Parathyroid adenoma (tissue), 2 donors: ENCODE data around the gene RPL36AL.
"Not testable (repeated sequence)": the region's sequence is repeated elsewhere in the genome, so short reads cannot be mapped to it uniquely, and the experiment has no call there.

Source experiments
- H2AFZ ChIP-seq: fragments of 300-600 bp; sonication (generic); one replicate; pipeline ENCODE4 v1.7.0; 2017; ENCODE audit warnings: antibody characterized with exemption, mild to moderate bottlenecking
- H3K27ac ChIP-seq: fragments of 300-600 bp; sonication (generic); one replicate; pipeline ENCODE4 v1.7.0; 2017
- H3K27me3 ChIP-seq: fragments of 300-600 bp; sonication (generic); one replicate; pipeline ENCODE4 v1.7.0; 2017; ENCODE audit warnings: low read length; ENCODE audit not compliant: control insufficient read depth, insufficient read depth
- H3K36me3 ChIP-seq: fragments of 300-600 bp; sonication (generic); one replicate; pipeline ENCODE4 v1.7.0; 2017; ENCODE audit warnings: low read length; ENCODE audit not compliant: control insufficient read depth, insufficient read depth
- H3K4me1 ChIP-seq: fragments of 300-600 bp; sonication (generic); one replicate; pipeline ENCODE4 v1.7.0; 2017; ENCODE audit warnings: control low read depth
- H3K4me2 ChIP-seq: fragments of 300-600 bp; sonication (generic); one replicate; pipeline ENCODE4 v1.7.0; 2017; ENCODE audit warnings: low read length
- H3K4me3 ChIP-seq: fragments of 300-600 bp; sonication (generic); one replicate; pipeline ENCODE4 v1.7.0; 2017; ENCODE audit warnings: low read depth, low read length
- H3K79me2 ChIP-seq: fragments of 300-600 bp; sonication (generic); one replicate; pipeline ENCODE4 v1.7.0; 2017; ENCODE audit warnings: control low read depth
- H3K9ac ChIP-seq: fragments of 300-600 bp; sonication (generic); one replicate; pipeline ENCODE4 v1.7.0; 2017; ENCODE audit warnings: mild to moderate bottlenecking
- H3K9me3 ChIP-seq: fragments of 300-600 bp; sonication (generic); one replicate; pipeline ENCODE4 v1.7.0; 2017; ENCODE audit warnings: low read length; ENCODE audit not compliant: control insufficient read depth
- CTCF ChIP-seq: fragments of 300-600 bp; sonication (generic); IDR thresholded peaks from one replicate; pipeline ENCODE4 v1.7.0; 2017; ENCODE audit warnings: antibody characterized with exemption, mild to moderate bottlenecking
- donor health status: primary hyperparathyroidism.

The RPL36AL gene

GRCh38 chr14:49593016-49593415 lies 27.4 kb downstream of the RPL36AL start:
- H3K9me3 ChIP-seq = no peaks in the 10 kb centered on the region
- H2AFZ ChIP-seq = no peak overlapping the region
- no peaks in the 10 kb centered on the region for H3K4me1 ChIP-seq
- no peaks in the 10 kb centered on the region for H3K27me3 ChIP-seq
- H3K4me2 ChIP-seq = no peak overlapping the region
- H3K9ac ChIP-seq = no peak overlapping the region
- no peak overlapping the region for H3K27ac ChIP-seq
- H3K79me2 ChIP-seq = no peaks in the 10 kb centered on the region
- no peak for TF ChIP-seq CTCF
- H3K36me3 ChIP-seq = no peaks in the 10 kb centered on the region
- no peak overlapping the region for H3K4me3 ChIP-seq

DNA sequence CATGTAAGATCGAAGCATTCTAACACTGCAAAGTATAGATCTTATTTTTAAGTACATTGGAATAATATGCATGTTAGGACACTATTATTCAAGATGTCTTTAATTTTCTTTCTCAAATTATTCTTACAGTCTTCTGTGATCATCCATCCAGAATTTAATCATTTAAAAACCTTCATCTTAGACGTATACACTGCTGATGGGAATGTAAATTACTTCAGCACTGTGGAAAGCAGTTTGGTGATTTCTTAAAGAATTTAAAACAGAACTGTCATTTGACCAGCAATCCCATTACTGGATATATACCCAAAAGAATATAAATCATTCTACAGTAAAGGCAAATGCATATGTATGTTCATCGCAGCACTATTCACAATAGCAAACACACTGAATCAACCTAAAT lies 31.0 kb downstream of the RPL36AL start:
- Histone ChIP-seq H3K36me3 (no peaks in the 10 kb centered on the region), H3K27me3 (no peaks in the 10 kb centered on the region), H3K9me3 (no peaks in the 10 kb centered on the region), H3K27ac (no peak overlapping the region), H2AFZ (no peak overlapping the region), H3K4me1 (no peaks in the 10 kb centered on the region), H3K4me3 (no peak overlapping the region), H3K4me2 (no peak overlapping the region), H3K9ac (no peak overlapping the region), H3K79me2 (peaks cover 14% of the 10 kb centered on the region)
- no peak for TF ChIP-seq CTCF

GRCh38 chr14:49586673-49587460 lies 33.6 kb downstream of the RPL36AL start:
- H3K4me1 ChIP-seq = peaks cover 3% of the 10 kb centered on the region
- no peaks in the 10 kb centered on the region for H3K36me3 ChIP-seq
- no peaks in the 10 kb centered on the region for H3K9me3 ChIP-seq
- peak overlapping the region; percentile 68 for H3K4me2 ChIP-seq
- H2AFZ ChIP-seq = peak overlapping the region; percentile 76
- peak overlapping the region; percentile 97 for H3K4me3 ChIP-seq
- H3K27ac ChIP-seq = peak overlapping the region; percentile 90
- TF ChIP-seq CTCF = peak; percentile 91
- no peaks in the 10 kb centered on the region for H3K27me3 ChIP-seq
- H3K79me2 ChIP-seq = peaks cover 25% of the 10 kb centered on the region
- no peak overlapping the region for H3K9ac ChIP-seq

- H3K36me3 ChIP-seq = no peaks in the 10 kb centered on the region
- H3K9ac ChIP-seq = peak within 1 kb of the TSS; percentile 22
- peaks cover 3% of the 10 kb centered on the region for H3K4me1 ChIP-seq
- H2AFZ ChIP-seq = peak within 1 kb of the TSS; percentile 76
- no peak for TF ChIP-seq CTCF
- H3K27me3 ChIP-seq = no peaks in the 10 kb centered on the region
- peaks cover 29% of the 10 kb centered on the region for H3K79me2 ChIP-seq
- peak within 1 kb of the TSS; percentile 79 for H3K4me2 ChIP-seq
- H3K4me3 ChIP-seq = peak within 1 kb of the TSS; percentile 97
- no peaks in the 10 kb centered on the region for H3K9me3 ChIP-seq
- H3K27ac ChIP-seq = peak within 1 kb of the TSS; percentile 90
These were observed 34.4 kb downstream of the RPL36AL start, which contains the start of gene RPS29 for GRCh38 chr14:49585803-49586672. Gene RPS29, minus strand, starts transcription at chr14:49586380. Its CDS starts 34 bp downstream, at chr14:49586346.

DNA sequence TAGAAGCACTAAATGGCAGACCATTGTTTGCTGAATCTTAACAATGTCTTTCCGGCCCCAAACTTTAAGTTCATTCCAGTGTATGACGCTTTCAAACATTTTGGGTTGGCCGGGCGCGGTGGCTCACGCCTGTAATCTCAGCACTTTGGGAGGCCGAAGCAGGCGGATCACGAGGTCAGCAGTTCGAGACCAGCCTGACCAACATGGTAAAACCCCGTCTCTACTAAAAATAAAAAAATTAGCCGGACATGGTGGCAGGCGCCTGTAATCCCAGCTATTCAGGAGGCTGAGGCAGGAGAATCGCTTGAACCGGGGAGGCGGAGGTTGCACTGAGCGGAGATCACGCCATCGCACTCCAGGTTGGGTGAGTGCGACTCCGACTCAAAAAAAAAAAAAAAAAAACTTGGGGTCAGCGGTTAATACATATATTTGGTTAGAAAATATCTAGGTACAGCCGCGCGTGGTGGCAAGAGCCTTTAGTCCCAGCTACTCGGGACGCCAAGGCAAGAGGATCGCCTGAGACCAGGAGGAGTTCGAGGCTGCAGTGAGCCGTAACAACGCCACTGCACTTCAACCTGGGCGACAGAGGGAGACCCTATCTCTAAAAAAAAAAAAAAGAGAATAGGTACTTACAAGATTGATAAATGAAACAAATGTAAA lies 35.3 kb downstream of the RPL36AL start:
- H2AFZ ChIP-seq, H3K9me3 ChIP-seq, H3K4me1 ChIP-seq, H3K9ac ChIP-seq, H3K27me3 ChIP-seq, H3K36me3 ChIP-seq: not testable (repeated sequence)
- H3K79me2 ChIP-seq = peaks cover 37% of the 10 kb centered on the region
- H3K4me2 ChIP-seq = peak overlapping the region; percentile 79
- peak overlapping the region; percentile 97 for H3K4me3 ChIP-seq
- peak overlapping the region; percentile 90 for H3K27ac ChIP-seq
